Measurements from ENCODE around the gene IGF2BP2. TPM values are rescaled to one million over a fixed set of nuclear protein-coding genes. Genes with fewer than 3 reads are reported as not detected.

The IGF2BP2 gene
- total and polyA plus RNA-seq, 11 donors, result 5.9 to 21.8 (median 16.8) TPM

DNA sequence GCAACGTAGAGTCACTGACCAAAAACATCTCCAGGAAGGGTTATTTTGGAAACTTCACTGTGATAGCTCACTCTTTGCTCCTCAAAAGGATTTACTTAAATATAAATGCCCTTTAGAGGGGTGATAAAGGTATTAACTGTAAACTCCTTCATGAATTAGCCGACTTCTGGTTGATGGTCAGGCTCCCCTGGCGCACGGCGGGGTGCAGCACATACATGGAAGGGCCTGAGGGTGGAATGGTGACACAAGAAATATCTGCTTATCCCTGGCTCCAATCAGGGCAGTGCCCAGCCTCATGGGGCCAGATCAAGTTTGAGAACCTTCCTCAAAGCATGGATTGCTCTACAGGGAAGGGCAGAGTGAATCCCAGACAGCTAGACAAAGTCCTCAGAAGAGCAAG is 116.5 kb downstream of the IGF2BP2 start:
- DNase-seq (no peak), ATAC-seq (no peak)
- Histone ChIP-seq H3K9me3 (no peaks in the 10 kb centered on the region), H3K4me3 (no peak overlapping the region), H3K4me1 (peaks cover 0 to 5% (median 0%) of the 10 kb centered on the region in 12 donors), H3K27me3 (no peaks in the 10 kb centered on the region), H3K36me3 (no peaks in the 10 kb centered on the region), H3K27ac (no peak overlapping the region)
- 95 to 99% (median 96%) methylated on average over 5 of the region's 5 CpGs for WGBS, 4 donors
- TF ChIP-seq, protein P1, sequence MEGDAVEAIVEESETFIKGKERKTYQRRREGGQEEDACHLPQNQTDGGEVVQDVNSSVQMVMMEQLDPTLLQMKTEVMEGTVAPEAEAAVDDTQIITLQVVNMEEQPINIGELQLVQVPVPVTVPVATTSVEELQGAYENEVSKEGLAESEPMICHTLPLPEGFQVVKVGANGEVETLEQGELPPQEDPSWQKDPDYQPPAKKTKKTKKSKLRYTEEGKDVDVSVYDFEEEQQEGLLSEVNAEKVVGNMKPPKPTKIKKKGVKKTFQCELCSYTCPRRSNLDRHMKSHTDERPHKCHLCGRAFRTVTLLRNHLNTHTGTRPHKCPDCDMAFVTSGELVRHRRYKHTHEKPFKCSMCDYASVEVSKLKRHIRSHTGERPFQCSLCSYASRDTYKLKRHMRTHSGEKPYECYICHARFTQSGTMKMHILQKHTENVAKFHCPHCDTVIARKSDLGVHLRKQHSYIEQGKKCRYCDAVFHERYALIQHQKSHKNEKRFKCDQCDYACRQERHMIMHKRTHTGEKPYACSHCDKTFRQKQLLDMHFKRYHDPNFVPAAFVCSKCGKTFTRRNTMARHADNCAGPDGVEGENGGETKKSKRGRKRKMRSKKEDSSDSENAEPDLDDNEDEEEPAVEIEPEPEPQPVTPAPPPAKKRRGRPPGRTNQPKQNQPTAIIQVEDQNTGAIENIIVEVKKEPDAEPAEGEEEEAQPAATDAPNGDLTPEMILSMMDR (IDR thresholded peaks at IDR 0.05), result no peak
- TF ChIP-seq POLR2A (IDR thresholded peaks at IDR 0.05), result no peak
- intact Hi-C loops (cut with DNase I), result no loop called here

GRCh38 chr3:185705498-185705897 is 119.3 kb downstream of the IGF2BP2 start:
- DNase-seq, result no peak
- Histone ChIP-seq H3K36me3 (no peaks in the 10 kb centered on the region), H3K4me1 (peaks cover 0 to 17% (median 0%) of the 10 kb centered on the region in 12 donors), H3K9me3 (no peaks in the 10 kb centered on the region), H3K4me3 (no peak overlapping the region), H3K27me3 (no peaks in the 10 kb centered on the region), H3K27ac (no peak overlapping the region)
- intact Hi-C loops (cut with DNase I), result no loop called here
- TF ChIP-seq POLR2A (IDR thresholded peaks at IDR 0.05), result no peak
- TF ChIP-seq, protein P1 (IDR thresholded peaks at IDR 0.05), result no peak
- no peak for ATAC-seq

DNA sequence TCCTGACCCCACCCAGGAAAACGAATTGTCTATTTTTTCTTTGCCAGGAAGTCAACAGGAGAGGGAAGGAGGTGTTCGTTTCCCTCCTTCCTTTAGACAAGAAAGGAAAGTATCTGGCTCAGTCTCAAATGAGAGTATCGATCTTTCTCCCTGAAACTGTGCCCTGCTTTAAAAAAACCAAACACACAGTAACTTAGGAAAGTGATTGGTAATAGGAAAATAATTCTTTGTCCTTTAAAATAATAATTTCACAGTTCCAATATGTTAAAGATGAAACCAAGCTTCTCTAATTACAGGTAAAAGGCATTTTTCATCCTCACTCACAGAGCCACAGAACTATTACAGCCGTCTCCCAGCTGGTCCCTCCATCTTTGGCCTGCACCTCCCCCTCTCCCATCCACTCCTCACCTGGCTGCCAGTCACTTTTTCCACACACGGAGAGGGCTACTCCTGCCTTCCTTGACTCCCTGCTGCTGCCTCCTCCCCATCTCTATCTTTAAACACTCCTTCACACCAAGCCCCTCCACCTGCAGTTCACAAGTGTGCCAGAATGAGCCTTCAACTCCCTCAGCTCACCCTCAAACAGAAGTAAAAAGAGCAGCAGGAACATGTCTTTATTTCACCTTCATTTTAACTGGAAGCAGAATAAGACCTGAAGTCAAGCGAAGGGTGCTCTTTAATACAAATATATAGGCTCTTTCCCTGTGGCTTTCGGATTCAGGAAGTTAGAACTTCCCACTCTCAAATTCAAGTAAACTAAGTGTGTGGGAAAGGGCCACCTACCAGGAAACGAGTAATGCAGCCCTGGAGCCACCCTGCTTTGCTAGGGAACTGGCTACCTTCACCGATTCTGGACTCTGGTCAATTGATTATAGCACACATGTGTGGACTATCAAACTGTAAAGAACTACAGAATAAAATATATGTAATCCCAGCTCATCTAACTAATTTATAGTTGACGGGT is 122.3 kb downstream of the IGF2BP2 start:
- 46 to 54% (median 47%) methylated on average over 10 of the region's 10 CpGs for WGBS, 4 donors
- Histone ChIP-seq H3K27me3 (no peaks in the 10 kb centered on the region), H3K27ac (no peak overlapping the region), H3K9me3 (no peaks in the 10 kb centered on the region), H3K4me3 (no peak overlapping the region), H3K36me3 (no peaks in the 10 kb centered on the region), H3K4me1 (peaks cover 0 to 20% (median 2%) of the 10 kb centered on the region in 12 donors)
- DNase-seq (no peak), ATAC-seq (no peak)
- intact Hi-C loops (cut with DNase I), result no loop called here
- TF ChIP-seq POLR2A (IDR thresholded peaks at IDR 0.05), result no peak
- TF ChIP-seq, protein P1 (IDR thresholded peaks at IDR 0.05), result no peak

DNA sequence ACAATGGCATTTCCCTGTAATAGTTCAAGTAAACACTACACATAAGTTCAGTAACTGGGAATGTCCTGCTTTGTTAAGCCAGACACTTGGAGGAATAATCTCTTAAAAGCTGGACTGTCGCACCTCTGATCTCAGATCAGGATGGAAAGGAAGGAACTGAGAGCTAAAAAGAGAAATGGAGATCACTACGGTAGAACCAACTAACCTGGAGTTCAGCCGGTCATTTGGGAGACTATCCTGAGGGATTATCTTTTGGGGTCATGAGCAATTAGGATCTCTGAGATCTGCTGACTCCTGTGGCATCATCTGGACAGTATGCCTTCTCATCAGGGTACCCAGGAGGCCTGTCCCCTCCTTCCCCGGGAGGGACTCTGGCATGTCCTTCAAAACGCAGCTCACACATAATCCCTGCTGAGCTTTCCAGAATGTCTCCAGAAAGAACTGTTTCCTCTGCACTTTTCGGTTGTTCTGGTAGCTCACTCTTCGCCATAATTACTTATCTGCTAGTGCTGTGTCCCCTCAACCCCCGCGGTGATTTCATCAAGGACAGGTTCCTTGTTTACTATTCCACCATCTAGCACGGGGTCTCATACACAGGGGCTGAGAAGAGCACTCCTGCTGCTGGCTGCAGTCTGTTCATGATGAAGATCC is 123.1 kb downstream of the IGF2BP2 start:
- TF ChIP-seq, protein P1 (IDR thresholded peaks at IDR 0.05), result no peak
- TF ChIP-seq POLR2A (IDR thresholded peaks at IDR 0.05), result no peak
- Histone ChIP-seq H3K36me3 (no peaks in the 10 kb centered on the region), H3K9me3 (no peaks in the 10 kb centered on the region), H3K27ac (no peak overlapping the region), H3K4me1 (peaks cover 0 to 20% (median 2%) of the 10 kb centered on the region in 12 donors), H3K4me3 (no peak overlapping the region), H3K27me3 (no peaks in the 10 kb centered on the region)
- DNase-seq, result no peak
- 39 to 56% (median 54%) methylated on average over 10 of the region's 10 CpGs for WGBS, 4 donors
- intact Hi-C loops (cut with DNase I), result no loop called here
- ATAC-seq, result no peak
